ENCODE results near the gene XXYLT1. TPM values are rescaled to one million over a fixed set of nuclear protein-coding genes. Genes with fewer than 3 reads are reported as not detected.
A peak's percentile ranks its signal among the peaks of the same experiment; 100 is the strongest.

Gene XXYLT1
- total and polyA plus RNA-seq, 9 of the 15 experiments (the other 6 are each of a cell fraction or from before 2014, with no cell fraction given) = 1.9 to 18.9 (median 15.0) TPM

GRCh38 chr3:195150181-195151118, 120.5 kb downstream of the XXYLT1 start (continued):
- TF ChIP-seq RAD51 (IDR thresholded peaks at IDR 0.05; ENCODE audit: borderline replicate concordance, low read depth) (peak; percentile 53; the same call in 1 of the 2 replicates), RCOR1 (IDR thresholded peaks at IDR 0.05; ENCODE audit: borderline replicate concordance in 1 of 2, low read depth in 2 of 2, low read length in 2 of 2) (peak; percentile 60 to 92; a peak in 3 of 4 replicates), TEAD4 (IDR thresholded peaks at IDR 0.05; ENCODE audit: low read length) (peak; percentile 59; the same call in 1 of the 2 replicates), TEAD4 (CRISPR knock-in tag; IDR thresholded peaks at IDR 0.05; ENCODE audit: borderline replicate concordance) (no peak), STAT5A (IDR thresholded peaks at IDR 0.05; ENCODE audit: borderline replicate concordance, low read length) (no peak), MBD1 (CRISPR knock-in tag; IDR thresholded peaks at IDR 0.05) (no peak), ZBTB34 (CRISPR knock-in tag; IDR thresholded peaks at IDR 0.05) (0 out of 2 replicates have a peak, but pooled peaks have one; percentile 17), ETV6 (IDR thresholded peaks at IDR 0.05; ENCODE audit: borderline replicate concordance in 1 of 2, low read depth in 2 of 2, low read length in 1 of 2) (no peak), ETV6 (CRISPR knock-in tag; IDR thresholded peaks at IDR 0.05; ENCODE audit: borderline replicate concordance) (no peak), PHB2 (IDR thresholded peaks at IDR 0.05; ENCODE audit: low read depth) (peak; percentile 36; the same call in 1 of the 2 replicates), ZBTB26 (CRISPR knock-in tag; IDR thresholded peaks at IDR 0.05) (peak; percentile 99), ZNF551 (CRISPR knock-in tag; IDR thresholded peaks at IDR 0.05) (no peak), MLLT1 (IDR thresholded peaks at IDR 0.05) (peak; percentile 90 to 94), HOXB6 (CRISPR knock-in tag; IDR thresholded peaks at IDR 0.05; ENCODE audit: borderline replicate concordance) (no peak), HIVEP1 (CRISPR knock-in tag; IDR thresholded peaks at IDR 0.05) (no peak), ZNF316 (IDR thresholded peaks at IDR 0.05) (no peak), L3MBTL2 (IDR thresholded peaks at IDR 0.05) (peak; percentile 90), SIN3A (IDR thresholded peaks at IDR 0.05; ENCODE audit: borderline replicate concordance in 2 of 2, control insufficient read depth in 1 of 2, low read depth in 2 of 2, low read length in 2 of 2) (no peak), FOSL1 (tag; conservative IDR thresholded peaks at IDR 0.05) (peak; percentile 60; the same call in 1 of the 2 replicates), POLR2AphosphoS2 (IDR thresholded peaks at IDR 0.05; ENCODE audit: low read length) (no peak), KAT8 (IDR thresholded peaks at IDR 0.05; ENCODE audit: low read depth) (no peak), ZNF57 (CRISPR knock-in tag; IDR thresholded peaks at IDR 0.05) (no peak)

Measured in K562 (cell line).